ENCODE data around the gene MACROD2. TPM values are rescaled to one million over a fixed set of nuclear protein-coding genes. Genes with fewer than 3 reads are reported as not detected.
"Not testable (repeated sequence)": the region's sequence is repeated elsewhere in the genome, so short reads cannot be mapped to it uniquely, and the experiment has no call there.

The MACROD2 gene
- 0.26 and 3.4 TPM in 2 replicates for total RNA-seq (2014; rRNA removed; shearing (Covaris generic); ENCODE audit: low replicate concordance)

GRCh38 chr20:13995086-13995665, at the start of gene MACROD2:
Gene MACROD2 (plus strand): TSS chr20:13995516.
- DNase-seq (ENCODE audit: low read depth) = peak; percentile 95
- in situ Hi-C loops (cut with HindIII; ENCODE audit: low pct_unique_long_range_greater_than_20kb, low sequenced_read_pairs) = no loop called here

GRCh38 chr20:13947719-13948118, 47.6 kb upstream of the MACROD2 start:
- DNase-seq (ENCODE audit: low read depth) = no peak
- in situ Hi-C loops (cut with HindIII; ENCODE audit: low pct_unique_long_range_greater_than_20kb, low sequenced_read_pairs) = no loop called here

- in situ Hi-C loops (cut with HindIII; ENCODE audit: low pct_unique_long_range_greater_than_20kb, low sequenced_read_pairs) = no loop called here
- no peak for DNase-seq (ENCODE audit: low read depth)
These were observed 42.1 kb upstream of the MACROD2 start for GRCh38 chr20:13953227-13953626.

GRCh38 chr20:13960119-13960518, 35.2 kb upstream of the MACROD2 start:
- in situ Hi-C loops (cut with HindIII; ENCODE audit: low pct_unique_long_range_greater_than_20kb, low sequenced_read_pairs) = no loop called here
- no peak for DNase-seq (ENCODE audit: low read depth)

- in situ Hi-C loops (cut with HindIII; ENCODE audit: low pct_unique_long_range_greater_than_20kb, low sequenced_read_pairs) = no loop called here
- DNase-seq (ENCODE audit: low read depth) = no peak
These were observed 34.8 kb upstream of the MACROD2 start for GRCh38 chr20:13960525-13960924.

GRCh38 chr20:13984211-13984610, 11.1 kb upstream of the MACROD2 start:
- in situ Hi-C loops (cut with HindIII; ENCODE audit: low pct_unique_long_range_greater_than_20kb, low sequenced_read_pairs) = no loop called here
- peak; percentile 26 for DNase-seq (ENCODE audit: low read depth)

- in situ Hi-C loops (cut with HindIII; ENCODE audit: low pct_unique_long_range_greater_than_20kb, low sequenced_read_pairs) = no loop called here
- DNase-seq (ENCODE audit: low read depth) = no peak
These were observed 4.9 kb upstream of the MACROD2 start, which contains the start of gene SEL1L2 for GRCh38 chr20:13990465-13990864. Gene SEL1L2 (minus strand): TSS chr20:13990614. CDS start chr20:13990534, 80 bp downstream.

GRCh38 chr20:13991311-13991710, 4.0 kb upstream of the MACROD2 start:
- DNase-seq (ENCODE audit: low read depth) = no peak
- in situ Hi-C loops (cut with HindIII; ENCODE audit: low pct_unique_long_range_greater_than_20kb, low sequenced_read_pairs) = no loop called here

GRCh38 chr20:13991955-13992354, 3.4 kb upstream of the MACROD2 start:
- DNase-seq (ENCODE audit: low read depth); in situ Hi-C loops (cut with HindIII; ENCODE audit: low pct_unique_long_range_greater_than_20kb, low sequenced_read_pairs): not testable (repeated sequence)

GRCh38 chr20:13995841-13996240, 525 bp downstream of the MACROD2 start:
- in situ Hi-C loops (cut with HindIII; ENCODE audit: low pct_unique_long_range_greater_than_20kb, low sequenced_read_pairs) = no loop called here
- peak; percentile 35 for DNase-seq (ENCODE audit: low read depth)

GRCh38 chr20:13996265-13996664, 949 bp downstream of the MACROD2 start:
- in situ Hi-C loops (cut with HindIII; ENCODE audit: low pct_unique_long_range_greater_than_20kb, low sequenced_read_pairs) = no loop called here
- DNase-seq (ENCODE audit: low read depth) = no peak

- in situ Hi-C loops (cut with HindIII; ENCODE audit: low pct_unique_long_range_greater_than_20kb, low sequenced_read_pairs) = no loop called here
- DNase-seq (ENCODE audit: low read depth) = no peak
These were observed 5.6 kb downstream of the MACROD2 start for GRCh38 chr20:14000917-14001316.

GRCh38 chr20:14005996-14006395, 10.7 kb downstream of the MACROD2 start:
- DNase-seq (ENCODE audit: low read depth) = no peak
- in situ Hi-C loops (cut with HindIII; ENCODE audit: low pct_unique_long_range_greater_than_20kb, low sequenced_read_pairs) = no loop called here

- in situ Hi-C loops (cut with HindIII; ENCODE audit: low pct_unique_long_range_greater_than_20kb, low sequenced_read_pairs) = no loop called here
- DNase-seq (ENCODE audit: low read depth) = no peak
These were observed 13.9 kb downstream of the MACROD2 start for GRCh38 chr20:14009208-14009607.

GRCh38 chr20:14012671-14013070, 17.4 kb downstream of the MACROD2 start:
- in situ Hi-C loops (cut with HindIII; ENCODE audit: low pct_unique_long_range_greater_than_20kb, low sequenced_read_pairs) = no loop called here
- DNase-seq (ENCODE audit: low read depth) = no peak

GRCh38 chr20:14030991-14031390, 35.7 kb downstream of the MACROD2 start:
- no peak for DNase-seq (ENCODE audit: low read depth)
- in situ Hi-C loops (cut with HindIII; ENCODE audit: low pct_unique_long_range_greater_than_20kb, low sequenced_read_pairs) = no loop called here

- no peak for DNase-seq (ENCODE audit: low read depth)
- in situ Hi-C loops (cut with HindIII; ENCODE audit: low pct_unique_long_range_greater_than_20kb, low sequenced_read_pairs) = no loop called here
These were observed 38.0 kb downstream of the MACROD2 start for GRCh38 chr20:14033310-14033709.

- DNase-seq (ENCODE audit: low read depth) = no peak
- in situ Hi-C loops (cut with HindIII; ENCODE audit: low pct_unique_long_range_greater_than_20kb, low sequenced_read_pairs) = no loop called here
These were observed 41.3 kb downstream of the MACROD2 start for GRCh38 chr20:14036567-14036966.

GRCh38 chr20:14044712-14045276, 49.5 kb downstream of the MACROD2 start:
- in situ Hi-C loops (cut with HindIII; ENCODE audit: low pct_unique_long_range_greater_than_20kb, low sequenced_read_pairs); DNase-seq (ENCODE audit: low read depth): not testable (repeated sequence)

GRCh38 chr20:14046534-14046933, 51.2 kb downstream of the MACROD2 start:
- no peak for DNase-seq (ENCODE audit: low read depth)
- in situ Hi-C loops (cut with HindIII; ENCODE audit: low pct_unique_long_range_greater_than_20kb, low sequenced_read_pairs) = no loop called here
